22Rv1 (cell line): Measurements from ENCODE around the gene ANKRD50.

Experiments used
- H3K27ac ChIP-seq: fragments of 450-650 bp; 2 replicates; pipeline ENCODE4 v1.5.1; 2017
- CTCF ChIP-seq: fragments of 450-650 bp; IDR thresholded peaks from 2 replicates; pipeline ENCODE4 v1.5.1; 2017; ENCODE audit warnings: mild to moderate bottlenecking
- ZFX ChIP-seq: fragments of 450-650 bp; IDR thresholded peaks from 2 replicates; pipeline ENCODE4 v1.6.1; 2017; ENCODE audit warnings: antibody characterized with exemption, borderline replicate concordance

Gene ANKRD50

GRCh38 chr4:124726269-124726668 lies 13.7 kb upstream of the ANKRD50 start:
- TF ChIP-seq CTCF (no peak), ZFX (no peak)

GRCh38 chr4:124722071-124722470 lies 9.5 kb upstream of the ANKRD50 start:
- no peak overlapping the region for H3K27ac ChIP-seq
- TF ChIP-seq CTCF (no peak), ZFX (no peak)

More at GRCh38 chr4:124726269-124726668, 13.7 kb upstream of the ANKRD50 start:
- no peak overlapping the region for H3K27ac ChIP-seq

- H3K27ac ChIP-seq, result no peak overlapping the region
- TF ChIP-seq ZFX (no peak), CTCF (no peak)
These were observed 4.6 kb upstream of the ANKRD50 start for GRCh38 chr4:124717101-124717500.

- H3K27ac ChIP-seq, result peak overlapping the region; percentile 90
- no peak for TF ChIP-seq ZFX
- peak; percentile 61 for TF ChIP-seq CTCF
These were observed 657 bp upstream of the ANKRD50 start for GRCh38 chr4:124713185-124713592.

- no peak for TF ChIP-seq ZFX
- TF ChIP-seq CTCF, result no peak; the same call in 1 of the 2 replicates
- H3K27ac ChIP-seq, result peak overlapping the region; percentile 90
These were observed 811 bp downstream of the ANKRD50 start for GRCh38 chr4:124711471-124712371.

GRCh38 chr4:124710911-124711310 lies 1.6 kb downstream of the ANKRD50 start:
- no peak overlapping the region for H3K27ac ChIP-seq
- no peak for TF ChIP-seq CTCF
- no peak for TF ChIP-seq ZFX
